Neuronal stem cell (in vitro differentiated cells): ENCODE measurements around the gene PLCXD3.

Experiments
- DNase-seq: peaks from one replicate; pipeline ENCODE4 v3.0.0-alpha.2; 2013; ENCODE audit warnings: low spot score
- H2AFZ ChIP-seq: one replicate; pipeline ENCODE4 v1.6.1; 2013; ENCODE audit warnings: mild to moderate bottlenecking, low read length, inconsistent platforms
- H2AK5ac ChIP-seq: 2 replicates; pipeline ENCODE4 v1.6.1; 2013; ENCODE audit warnings: low read depth, mild to moderate bottlenecking, inconsistent platforms, low read length, moderate library complexity, mixed read lengths
- H2BK120ac ChIP-seq: 2 replicates; pipeline ENCODE4 v1.6.1; 2013; ENCODE audit warnings: low read depth, mild to moderate bottlenecking, inconsistent platforms, low read length, moderate library complexity, mixed read lengths
- H2BK12ac ChIP-seq: one replicate; pipeline ENCODE4 v1.6.1; 2013; ENCODE audit warnings: low read length, inconsistent platforms
- H2BK15ac ChIP-seq: 2 replicates; pipeline ENCODE4 v1.6.1; 2013; ENCODE audit warnings: mild to moderate bottlenecking, low read length, inconsistent platforms, mixed read lengths
- H2BK5ac ChIP-seq: one replicate; pipeline ENCODE4 v1.6.1; 2013; ENCODE audit warnings: inconsistent platforms, mild to moderate bottlenecking, low read length, moderate library complexity
- H3K14ac ChIP-seq: one replicate; pipeline ENCODE4 v1.6.1; 2013; ENCODE audit warnings: low read length, inconsistent platforms
- H3K18ac ChIP-seq: 2 replicates; pipeline ENCODE4 v1.6.1; 2013; ENCODE audit warnings: low read length, inconsistent platforms
- H3K23ac ChIP-seq: 2 replicates; pipeline ENCODE4 v1.6.1; 2013; ENCODE audit warnings: low read depth, mild to moderate bottlenecking, mixed read lengths, low read length, inconsistent platforms; ENCODE audit not compliant: poor library complexity
- H3K27ac ChIP-seq: replicated peaks from 3 replicates; pipeline ENCODE4 v1.5.1; 2013; ENCODE audit warnings: low read length, inconsistent platforms
- H3K27me3 ChIP-seq, 3 experiments: 2 replicates each; pipeline ENCODE4 v1.6.1; 2013; ENCODE audit warnings: low read length in 3 of 3, mild to moderate bottlenecking in 2 of 3, inconsistent platforms in 1 of 3, low read depth in 1 of 3, mixed read lengths in 1 of 3, moderate library complexity in 1 of 3; ENCODE audit not compliant: control insufficient read depth in 3 of 3, insufficient read depth in 3 of 3
- H3K36me3 ChIP-seq, 2 donors: replicated peaks in 1 of 2; 2 replicates each; pipeline ENCODE4 v1.6.1; 2013; ENCODE audit warnings: low read length in 2 of 2; ENCODE audit not compliant: control insufficient read depth in 2 of 2, insufficient read depth in 2 of 2
- H3K4ac ChIP-seq: 2 replicates; pipeline ENCODE4 v1.6.1; 2013; ENCODE audit warnings: inconsistent platforms, mild to moderate bottlenecking, low read length, moderate library complexity
- H3K4me1 ChIP-seq, 2 donors: 1 replicate in 1 of 2; 2 replicates in 1 of 2; pipeline ENCODE4 v1.6.1; 2013; ENCODE audit warnings: low read length in 2 of 2, low read depth in 1 of 2; ENCODE audit not compliant: control insufficient read depth in 2 of 2, insufficient read depth in 1 of 2
- H3K4me2 ChIP-seq: one replicate; pipeline ENCODE4 v1.6.1; 2013; ENCODE audit warnings: mild to moderate bottlenecking, low read length, inconsistent platforms; ENCODE audit not compliant: insufficient read depth, poor library complexity, severe bottlenecking
- H3K4me3 ChIP-seq, 2 donors: 2 replicates each; pipeline ENCODE4 v1.5.1; 2013; ENCODE audit warnings: low read length in 2 of 2, mild to moderate bottlenecking in 2 of 2, inconsistent platforms in 1 of 2, moderate library complexity in 1 of 2
- H3K79me1 ChIP-seq: one replicate; pipeline ENCODE4 v1.6.1; 2013; ENCODE audit warnings: low read depth, mild to moderate bottlenecking, inconsistent platforms, low read length, moderate library complexity
- H3K9ac ChIP-seq: one replicate; pipeline ENCODE4 v1.6.1; 2013; ENCODE audit warnings: mild to moderate bottlenecking, low read depth, low read length, inconsistent platforms; ENCODE audit not compliant: poor library complexity
- H3K9me3 ChIP-seq, 2 donors: replicated peaks in 1 of 2; 2 replicates each; pipeline versions ENCODE3 to v1.6.1; 2013; ENCODE audit warnings: low read length in 2 of 2, mild to moderate bottlenecking in 2 of 2, inconsistent platforms in 1 of 2, low read depth in 1 of 2, mixed read lengths in 1 of 2, moderate library complexity in 1 of 2; ENCODE audit not compliant: control insufficient read depth in 2 of 2, insufficient read depth in 1 of 2
- H4K8ac ChIP-seq: one replicate; pipeline ENCODE4 v1.6.1; 2013; ENCODE audit warnings: low read depth, mild to moderate bottlenecking, inconsistent platforms, low read length, moderate library complexity
- H4K91ac ChIP-seq: one replicate; pipeline ENCODE4 v1.6.1; 2013; ENCODE audit warnings: low read length, low read depth, mild to moderate bottlenecking, inconsistent platforms; ENCODE audit not compliant: poor library complexity
- WGBS, 2 donors: extraction: QIAGEN DNeasy Blood & Tissue Kit; methylation state at CpG; one replicate each; pipeline ENCODE4 v1.1.7; 2013; ENCODE audit warnings: missing lambda C conversion rate in 2 of 2, mixed read lengths in 1 of 2; ENCODE audit not compliant: insufficient read length in 2 of 2, insufficient replicate concordance in 1 of 2; ENCODE audit errors: extremely low coverage in 2 of 2; 5-methylcytosine and 5-hydroxymethylcytosine counted together

Gene PLCXD3

GRCh38 chr5:41266377-41266776 lies 244.0 kb downstream of the PLCXD3 start:
- no peaks in the 10 kb centered on the region for H3K36me3 ChIP-seq
- H3K23ac ChIP-seq: no peak overlapping the region
- no peak overlapping the region for H2AFZ ChIP-seq
- H2BK120ac ChIP-seq: no peak overlapping the region
- H2AK5ac ChIP-seq: no peak overlapping the region
- H3K4me2 ChIP-seq: no peak overlapping the region
- no peak overlapping the region for H4K91ac ChIP-seq
- no peaks in the 10 kb centered on the region for H3K79me1 ChIP-seq
- no peak overlapping the region for H3K14ac ChIP-seq
- H3K9me3 ChIP-seq: no peaks in the 10 kb centered on the region
- H4K8ac ChIP-seq: no peak overlapping the region
- H3K4me3 ChIP-seq: no peak overlapping the region
- WGBS, 2 donors: no CpG with 5 or more reads among the region's 2 CpGs
- no peaks in the 10 kb centered on the region for H3K4me1 ChIP-seq
- no peak for DNase-seq
- no peak overlapping the region for H3K9ac ChIP-seq
- no peak overlapping the region for H2BK5ac ChIP-seq
- H3K27me3 ChIP-seq: no peaks in the 10 kb centered on the region
- H3K4ac ChIP-seq: no peak overlapping the region
- H2BK12ac ChIP-seq: no peak overlapping the region
- H3K27ac ChIP-seq: no peak overlapping the region
- no peak overlapping the region for H2BK15ac ChIP-seq
- no peak overlapping the region for H3K18ac ChIP-seq

- no peak overlapping the region for H2BK15ac ChIP-seq
- no peak overlapping the region for H4K8ac ChIP-seq
- H3K9me3 ChIP-seq: no peaks in the 10 kb centered on the region
- no peak overlapping the region for H4K91ac ChIP-seq
- no peak overlapping the region for H3K18ac ChIP-seq
- H3K23ac ChIP-seq: no peak overlapping the region
- H2AFZ ChIP-seq: no peak overlapping the region
- H2AK5ac ChIP-seq: no peak overlapping the region
- H3K4me2 ChIP-seq: no peak overlapping the region
- H3K4me1 ChIP-seq: no peaks in the 10 kb centered on the region
- no peak overlapping the region for H2BK12ac ChIP-seq
- no peak overlapping the region for H3K4ac ChIP-seq
- no peaks in the 10 kb centered on the region for H3K36me3 ChIP-seq
- no peaks in the 10 kb centered on the region for H3K27me3 ChIP-seq
- H3K9ac ChIP-seq: no peak overlapping the region
- no peak overlapping the region for H3K27ac ChIP-seq
- no peak overlapping the region for H2BK5ac ChIP-seq
- H3K14ac ChIP-seq: no peak overlapping the region
- no CpG with 5 or more reads among the region's 3 CpGs for WGBS, 2 donors
- no peak overlapping the region for H2BK120ac ChIP-seq
- no peaks in the 10 kb centered on the region for H3K79me1 ChIP-seq
- no peak for DNase-seq
- H3K4me3 ChIP-seq: no peak overlapping the region
Measured at GRCh38 chr5:41264019-41264418, 246.4 kb downstream of the PLCXD3 start.

- no peak overlapping the region for H2BK5ac ChIP-seq
- H3K18ac ChIP-seq: no peak overlapping the region
- H2BK12ac ChIP-seq: no peak overlapping the region
Measured at GRCh38 chr5:41263335-41263734, 247.1 kb downstream of the PLCXD3 start.

More at GRCh38 chr5:41263335-41263734, 247.1 kb downstream of the PLCXD3 start:
- Histone ChIP-seq H3K4me2 (no peak overlapping the region), H3K4me1 (no peaks in the 10 kb centered on the region), H2BK120ac (no peak overlapping the region), H3K9ac (no peak overlapping the region), H2AFZ (no peak overlapping the region), H2BK15ac (no peak overlapping the region), H3K36me3 (no peaks in the 10 kb centered on the region), H4K8ac (no peak overlapping the region), H4K91ac (no peak overlapping the region), H3K4ac (no peak overlapping the region), H3K27me3 (no peaks in the 10 kb centered on the region), H3K79me1 (no peaks in the 10 kb centered on the region), H3K4me3 (no peak overlapping the region), H3K14ac (no peak overlapping the region), H3K9me3 (no peaks in the 10 kb centered on the region), H2AK5ac (no peak overlapping the region), H3K23ac (no peak overlapping the region), H3K27ac (no peak overlapping the region)
- no peak for DNase-seq
- no CpG with 5 or more reads among the region's 2 CpGs for WGBS, 2 donors
